ENCODE data around the gene MTERF2.

The MTERF2 gene

GRCh38 chr12:106975098-106975497 is 11.8 kb downstream of the MTERF2 start:
- Histone ChIP-seq H3K27ac (no peak overlapping the region), H3K36me3 (ENCODE audit: insufficient read depth) (no peaks in the 10 kb centered on the region), H3K79me2 (ENCODE audit: insufficient read depth, low read depth) (no peaks in the 10 kb centered on the region), H3K27me3 (ENCODE audit: insufficient read depth, low read depth) (no peaks in the 10 kb centered on the region), H2AFZ (ENCODE audit: low read depth) (no peak overlapping the region), H3K9ac (no peak overlapping the region), H3K4me2 (no peak overlapping the region), H3K4me1 (ENCODE audit: low read depth, poor library complexity, severe bottlenecking) (no peaks in the 10 kb centered on the region), H3K4me3 (IDR thresholded peaks at IDR 0.05; ENCODE audit: insufficient read depth, low read depth, low read length) (no peak overlapping the region), H4K20me1 (ENCODE audit: insufficient read depth) (no peaks in the 10 kb centered on the region)
- TF ChIP-seq CTCF (conservative IDR thresholded peaks at IDR 0.05; ENCODE audit: low read depth, low read length): no peak

- no peak for TF ChIP-seq CTCF (conservative IDR thresholded peaks at IDR 0.05; ENCODE audit: low read depth, low read length)
- H3K27ac ChIP-seq: no peak overlapping the region
- H3K4me3 ChIP-seq (IDR thresholded peaks at IDR 0.05; ENCODE audit: insufficient read depth, low read depth, low read length): no peak overlapping the region
- H2AFZ ChIP-seq (ENCODE audit: low read depth): no peak overlapping the region
- no peak overlapping the region for H3K9ac ChIP-seq
- H3K36me3 ChIP-seq (ENCODE audit: insufficient read depth): no peaks in the 10 kb centered on the region
- H3K4me1 ChIP-seq (ENCODE audit: low read depth, poor library complexity, severe bottlenecking): no peaks in the 10 kb centered on the region
- no peaks in the 10 kb centered on the region for H3K27me3 ChIP-seq (ENCODE audit: insufficient read depth, low read depth)
- no peaks in the 10 kb centered on the region for H4K20me1 ChIP-seq (ENCODE audit: insufficient read depth)
- H3K4me2 ChIP-seq: no peak overlapping the region
- H3K79me2 ChIP-seq (ENCODE audit: insufficient read depth, low read depth): no peaks in the 10 kb centered on the region
Observed at GRCh38 chr12:106974511-106974910, 12.4 kb downstream of the MTERF2 start.

- Histone ChIP-seq H3K27ac (no peak overlapping the region), H3K4me2 (no peak overlapping the region), H2AFZ (ENCODE audit: low read depth) (no peak overlapping the region), H3K79me2 (ENCODE audit: insufficient read depth, low read depth) (no peaks in the 10 kb centered on the region), H4K20me1 (ENCODE audit: insufficient read depth) (no peaks in the 10 kb centered on the region), H3K27me3 (ENCODE audit: insufficient read depth, low read depth) (no peaks in the 10 kb centered on the region), H3K4me3 (IDR thresholded peaks at IDR 0.05; ENCODE audit: insufficient read depth, low read depth, low read length) (no peak overlapping the region), H3K4me1 (ENCODE audit: low read depth, poor library complexity, severe bottlenecking) (no peaks in the 10 kb centered on the region), H3K36me3 (ENCODE audit: insufficient read depth) (no peaks in the 10 kb centered on the region), H3K9ac (no peak overlapping the region)
- no peak for TF ChIP-seq CTCF (conservative IDR thresholded peaks at IDR 0.05; ENCODE audit: low read depth, low read length)
Observed at GRCh38 chr12:106973545-106973944, 13.4 kb downstream of the MTERF2 start.

- TF ChIP-seq CTCF (conservative IDR thresholded peaks at IDR 0.05; ENCODE audit: low read depth, low read length): no peak
- Histone ChIP-seq H3K27me3 (ENCODE audit: insufficient read depth, low read depth) (no peaks in the 10 kb centered on the region), H3K9ac (no peak overlapping the region), H2AFZ (ENCODE audit: low read depth) (no peak overlapping the region), H3K36me3 (ENCODE audit: insufficient read depth) (no peaks in the 10 kb centered on the region), H3K4me1 (ENCODE audit: low read depth, poor library complexity, severe bottlenecking) (no peaks in the 10 kb centered on the region), H3K4me3 (IDR thresholded peaks at IDR 0.05; ENCODE audit: insufficient read depth, low read depth, low read length) (no peak overlapping the region), H4K20me1 (ENCODE audit: insufficient read depth) (no peaks in the 10 kb centered on the region), H3K4me2 (no peak overlapping the region), H3K27ac (no peak overlapping the region), H3K79me2 (ENCODE audit: insufficient read depth, low read depth) (no peaks in the 10 kb centered on the region)
Observed at GRCh38 chr12:106971065-106971464, 15.9 kb downstream of the MTERF2 start.

Measured in KMS-11 (cell line).